Keratinocyte (primary cell): ENCODE results near the gene ATP1A3. TPM values are rescaled to one million over a fixed set of nuclear protein-coding genes. Genes with fewer than 3 reads are reported as not detected.

ENCODE experiments used
- DNase-seq: peaks from one replicate; pipeline ENCODE4 v3.0.0-alpha.2; 2011; ENCODE audit warnings: low read depth, missing footprints, low spot score
- FAIRE-seq: peaks from 2 replicates; lab custom pipeline; 2011; peaks lifted over from hg19 to GRCh38; lab: Jason Lieb, UNC
- H2AFZ ChIP-seq: 2 replicates; pipeline ENCODE4 v1.6.0; 2012; ENCODE audit warnings: low read length, control low read depth, inconsistent platforms; ENCODE audit not compliant: control insufficient read depth
- H3K27ac ChIP-seq: 2 replicates; pipeline ENCODE4 v1.5.1; 2011; ENCODE audit warnings: low read length; ENCODE audit not compliant: control insufficient read depth, insufficient read depth
- H3K27me3 ChIP-seq: 3 replicates; pipeline ENCODE4 v1.6.0; 2011; ENCODE audit warnings: low read length; ENCODE audit not compliant: control insufficient read depth, insufficient read depth; ENCODE audit errors: extremely low read depth
- H3K36me3 ChIP-seq, 2 experiments: 2 replicates in 1 of 2; 3 replicates in 1 of 2; pipeline ENCODE4 v1.5.1; 2011; ENCODE audit warnings: low read length in 2 of 2, mild to moderate bottlenecking in 1 of 2; ENCODE audit not compliant: control insufficient read depth in 2 of 2, insufficient read depth in 2 of 2; ENCODE audit errors: extremely low read depth in 1 of 2
- H3K4me1 ChIP-seq: 3 replicates; pipeline ENCODE4 v1.5.1; 2011; ENCODE audit warnings: low read length; ENCODE audit not compliant: control insufficient read depth, insufficient read depth; ENCODE audit errors: extremely low read depth
- H3K4me2 ChIP-seq: 3 replicates; pipeline ENCODE4 v1.6.0; 2011; ENCODE audit warnings: low read depth, low read length; ENCODE audit not compliant: control insufficient read depth, insufficient read depth; ENCODE audit errors: extremely low read depth
- H3K4me3 ChIP-seq, 3 experiments: fragments of 200-600 bp in 1 of 3; sonication (generic) in 1 of 3; 2 replicates in 2 of 3; 3 replicates in 1 of 3; pipeline ENCODE4 v1.5.1; 2011 to 2016; ENCODE audit warnings: low read length in 3 of 3, mild to moderate bottlenecking in 3 of 3, control low read depth in 2 of 3, inconsistent platforms in 1 of 3, low read depth in 1 of 3, mixed read lengths in 1 of 3, mixed run types in 1 of 3, moderate library complexity in 1 of 3; ENCODE audit not compliant: control insufficient read depth in 2 of 3, insufficient read depth in 2 of 3; ENCODE audit errors: extremely low read depth in 1 of 3
- H3K79me2 ChIP-seq: 2 replicates; pipeline ENCODE4 v1.6.0; 2012; ENCODE audit warnings: low read length; ENCODE audit not compliant: control insufficient read depth, insufficient read depth
- H3K9ac ChIP-seq: 3 replicates; pipeline ENCODE4 v1.6.0; 2011; ENCODE audit warnings: low read length; ENCODE audit not compliant: control insufficient read depth, insufficient read depth; ENCODE audit errors: extremely low read depth
- H3K9me1 ChIP-seq: 3 replicates; pipeline ENCODE4 v1.6.0; 2011; ENCODE audit warnings: low read length; ENCODE audit not compliant: control insufficient read depth, insufficient read depth; ENCODE audit errors: extremely low read depth
- H3K9me3 ChIP-seq: 2 replicates; pipeline ENCODE4 v1.5.1; 2012; ENCODE audit warnings: low read depth, low read length; ENCODE audit not compliant: control insufficient read depth
- H4K20me1 ChIP-seq: 3 replicates; pipeline ENCODE4 v1.6.0; 2011; ENCODE audit warnings: low read length; ENCODE audit not compliant: control insufficient read depth, insufficient read depth; ENCODE audit errors: extremely low read depth
- EZH2 ChIP-seq: IDR thresholded peaks from one replicate; pipeline ENCODE4 v1.6.1; 2012; ENCODE audit warnings: inconsistent platforms, mild to moderate bottlenecking, low read length, moderate library complexity
- dilution Hi-C: fragments of 300-500 bp; cut with MboI; formaldehyde crosslinking; loops from one replicate; pipeline ENCODE4 v1.7.0; 2020; ENCODE audit warnings: low sequenced_read_pairs; ENCODE audit not compliant: extremely low pct_ligation_motif_present
- polyA plus RNA-seq, 5 experiments: library from polyadenylated mRNA; depleted of rRNA in 3 of 5; stranded (reverse) in 3 of 5; stranded (forward) in 1 of 5; unstranded in 1 of 5; fragments of >200 nt; gene quantifications; 1 replicate in 1 of 5; 2 replicates in 3 of 5; 3 replicates in 1 of 5; pipeline versions ENCODE4 v1.2.1 to v1.2.3, GENCODE V29; 2011 to 2012; ENCODE audit warnings: missing spikeins in 2 of 5, low read depth in 1 of 5, low replicate concordance in 1 of 5
- TF ChIP-seq, protein P1 (sequence below), 3 experiments: IDR thresholded peaks in 1 of 3; conservative IDR thresholded peaks in 1 of 3; optimal IDR thresholded peaks in 1 of 3; 2 replicates in 2 of 3; 3 replicates in 1 of 3; pipeline versions ENCODE3 to v1.5.1; 2011; ENCODE audit warnings: low read length in 3 of 3, mild to moderate bottlenecking in 3 of 3, moderate library complexity in 2 of 3, control low read depth in 1 of 3, inconsistent platforms in 1 of 3; ENCODE audit not compliant: insufficient read depth in 2 of 3; ENCODE audit errors: extremely low read depth in 1 of 3

The ATP1A3 gene
- polyA plus RNA-seq, 1 donor (not counting 4 experiments of a cell fraction or from before 2014, with no cell fraction given), result not detected

GRCh38 chr19:41971363-41971762 is 22.7 kb downstream of the ATP1A3 start:
- Histone ChIP-seq H3K79me2 (no peaks in the 10 kb centered on the region), H3K4me3 (no peak overlapping the region), H3K9me1 (no peaks in the 10 kb centered on the region), H3K27me3 (no peaks in the 10 kb centered on the region), H2AFZ (no peak overlapping the region), H3K36me3 (no peaks in the 10 kb centered on the region), H3K9ac (no peak overlapping the region), H3K4me1 (peaks cover 6% of the 10 kb centered on the region), H3K9me3 (no peaks in the 10 kb centered on the region), H3K4me2 (no peak overlapping the region), H3K27ac (no peak overlapping the region), H4K20me1 (no peaks in the 10 kb centered on the region)
- TF ChIP-seq, protein P1, sequence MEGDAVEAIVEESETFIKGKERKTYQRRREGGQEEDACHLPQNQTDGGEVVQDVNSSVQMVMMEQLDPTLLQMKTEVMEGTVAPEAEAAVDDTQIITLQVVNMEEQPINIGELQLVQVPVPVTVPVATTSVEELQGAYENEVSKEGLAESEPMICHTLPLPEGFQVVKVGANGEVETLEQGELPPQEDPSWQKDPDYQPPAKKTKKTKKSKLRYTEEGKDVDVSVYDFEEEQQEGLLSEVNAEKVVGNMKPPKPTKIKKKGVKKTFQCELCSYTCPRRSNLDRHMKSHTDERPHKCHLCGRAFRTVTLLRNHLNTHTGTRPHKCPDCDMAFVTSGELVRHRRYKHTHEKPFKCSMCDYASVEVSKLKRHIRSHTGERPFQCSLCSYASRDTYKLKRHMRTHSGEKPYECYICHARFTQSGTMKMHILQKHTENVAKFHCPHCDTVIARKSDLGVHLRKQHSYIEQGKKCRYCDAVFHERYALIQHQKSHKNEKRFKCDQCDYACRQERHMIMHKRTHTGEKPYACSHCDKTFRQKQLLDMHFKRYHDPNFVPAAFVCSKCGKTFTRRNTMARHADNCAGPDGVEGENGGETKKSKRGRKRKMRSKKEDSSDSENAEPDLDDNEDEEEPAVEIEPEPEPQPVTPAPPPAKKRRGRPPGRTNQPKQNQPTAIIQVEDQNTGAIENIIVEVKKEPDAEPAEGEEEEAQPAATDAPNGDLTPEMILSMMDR (optimal IDR thresholded peaks at IDR 0.05 in 1 of 3, IDR thresholded peaks at IDR 0.05 in 1 of 3, conservative IDR thresholded peaks at IDR 0.05 in 1 of 3; ENCODE audit: extremely low read depth in 1 of 3, insufficient read depth in 2 of 3, low read length in 3 of 3), result no peak
- no peak for TF ChIP-seq EZH2
- FAIRE-seq (no peak), DNase-seq (no peak)
- dilution Hi-C loops, result no loop called here

DNA sequence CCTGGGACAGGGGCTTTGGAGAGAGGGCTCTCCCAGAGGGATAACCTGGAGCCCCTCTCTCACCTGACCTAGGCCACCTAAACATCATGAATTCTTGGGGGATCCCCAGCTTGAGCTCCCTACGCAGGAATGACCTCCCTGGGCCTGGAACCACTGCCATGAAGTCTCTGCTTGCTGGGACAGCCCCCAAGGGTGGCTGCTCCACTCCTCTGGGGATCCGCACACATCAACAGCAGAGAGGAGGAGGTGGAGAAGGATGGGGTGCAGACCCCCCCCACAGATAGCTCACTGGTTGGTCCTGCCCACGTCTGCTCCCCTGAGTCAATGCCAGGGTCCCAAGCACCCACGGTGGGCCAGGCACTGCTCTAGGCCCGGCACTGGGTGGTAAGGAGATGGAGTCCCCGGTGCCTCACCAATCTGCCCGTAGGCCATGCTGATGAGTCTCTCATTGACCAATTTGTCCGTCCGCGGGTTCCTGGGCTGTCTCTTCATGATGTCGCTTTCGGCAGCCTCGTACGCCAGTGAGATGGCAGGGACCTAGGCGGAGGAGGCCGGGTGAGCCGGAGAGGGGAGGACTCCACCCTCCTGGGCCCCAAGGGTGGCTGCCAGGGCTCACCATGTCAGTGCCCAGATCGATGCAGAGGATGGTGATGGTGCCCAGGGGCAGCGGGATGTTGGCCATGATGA is 24.1 kb downstream of the ATP1A3 start:
- Histone ChIP-seq H3K4me2 (no peak overlapping the region), H3K36me3 (no peaks in the 10 kb centered on the region), H3K4me3 (no peak overlapping the region), H3K9me1 (no peaks in the 10 kb centered on the region), H3K27ac (no peak overlapping the region), H4K20me1 (no peaks in the 10 kb centered on the region), H3K27me3 (no peaks in the 10 kb centered on the region), H3K9me3 (no peaks in the 10 kb centered on the region), H3K9ac (no peak overlapping the region), H3K79me2 (no peaks in the 10 kb centered on the region), H2AFZ (no peak overlapping the region), H3K4me1 (peaks cover 6% of the 10 kb centered on the region)
- dilution Hi-C loops, result no loop called here
- no peak for TF ChIP-seq EZH2
- TF ChIP-seq, protein P1 (optimal IDR thresholded peaks at IDR 0.05 in 1 of 3, IDR thresholded peaks at IDR 0.05 in 1 of 3, conservative IDR thresholded peaks at IDR 0.05 in 1 of 3; ENCODE audit: extremely low read depth in 1 of 3, insufficient read depth in 2 of 3, low read length in 3 of 3), result no peak
- DNase-seq (no peak), FAIRE-seq (no peak)
